Liver (tissue), 9 donors: ENCODE results near the gene C1R. TPM values are rescaled to one million over a fixed set of nuclear protein-coding genes. Genes with fewer than 3 reads are reported as not detected.
"Not testable (repeated sequence)": the region's sequence is repeated elsewhere in the genome, so short reads cannot be mapped to it uniquely, and the experiment has no call there.

ENCODE experiments used
- DNase-seq: peaks from one replicate; pipeline ENCODE4 v3.0.0-alpha.2; 2017; ENCODE audit warnings: low spot score
- H3K27ac ChIP-seq, 2 donors: one replicate each; pipeline ENCODE4 v1.7.0; 2013; ENCODE audit warnings: inconsistent platforms in 2 of 2, low read length in 2 of 2, control low read depth in 1 of 2, low read depth in 1 of 2, mild to moderate bottlenecking in 1 of 2
- H3K27me3 ChIP-seq, 4 donors: one replicate each; pipeline versions ENCODE4 v1.6.1 to v1.7.0; 2013; ENCODE audit warnings: low read length in 3 of 4, inconsistent platforms in 1 of 4, mild to moderate bottlenecking in 1 of 4, moderate library complexity in 1 of 4; ENCODE audit not compliant: control insufficient read depth in 4 of 4, insufficient read depth in 4 of 4
- H3K36me3 ChIP-seq, 4 donors: one replicate each; pipeline versions ENCODE4 v1.6.1 to v1.7.0; 2013; ENCODE audit warnings: low read length in 3 of 4, mild to moderate bottlenecking in 3 of 4, low read depth in 1 of 4, moderate library complexity in 1 of 4; ENCODE audit not compliant: control insufficient read depth in 4 of 4, insufficient read depth in 3 of 4
- H3K4me1 ChIP-seq, 4 donors: one replicate each; pipeline versions ENCODE4 v1.6.1 to v1.7.0; 2013; ENCODE audit warnings: low read length in 3 of 4, mild to moderate bottlenecking in 3 of 4, moderate library complexity in 1 of 4; ENCODE audit not compliant: control insufficient read depth in 4 of 4, insufficient read depth in 4 of 4
- H3K4me3 ChIP-seq, 3 donors: one replicate each; pipeline versions ENCODE4 v1.6.1 to v1.7.0; 2013; ENCODE audit warnings: low read length in 3 of 3, control low read depth in 1 of 3, low read depth in 1 of 3, mild to moderate bottlenecking in 1 of 3
- H3K9ac ChIP-seq, 2 donors: one replicate each; pipeline ENCODE4 v1.7.0; 2013; ENCODE audit warnings: low read length in 2 of 2, mild to moderate bottlenecking in 2 of 2, moderate library complexity in 2 of 2, control low read depth in 1 of 2, low read depth in 1 of 2
- H3K9me3 ChIP-seq, 4 donors: one replicate each; pipeline versions ENCODE4 v1.6.1 to v1.7.0; 2013; ENCODE audit warnings: low read length in 3 of 4; ENCODE audit not compliant: control insufficient read depth in 4 of 4
- ATF3 ChIP-seq: IDR thresholded peaks from 2 replicates; pipeline ENCODE4 v1.6.1; 2016; ENCODE audit warnings: antibody characterized with exemption
- CTCF ChIP-seq: fragments of 150-350 bp; IDR thresholded peaks from 2 replicates; pipeline ENCODE4 v1.5.1; 2017; ENCODE audit warnings: improper control_type of control experiment, low read depth, low read length; ENCODE audit not compliant: missing input control
- GABPA ChIP-seq, 2 donors: IDR thresholded peaks in 1 of 2; conservative IDR thresholded peaks in 1 of 2; 2 replicates each; pipeline ENCODE4 v1.6.1; 2016; ENCODE audit warnings: antibody characterized with exemption in 2 of 2, mild to moderate bottlenecking in 1 of 2, moderate library complexity in 1 of 2
- JUND ChIP-seq, 2 donors: IDR thresholded peaks; 2 replicates each; pipeline ENCODE4 v1.6.1; 2016; ENCODE audit warnings: antibody characterized with exemption in 2 of 2
- RAD21 ChIP-seq, 2 donors: IDR thresholded peaks; 2 replicates each; pipeline ENCODE4 v1.6.1; 2016; ENCODE audit warnings: antibody characterized with exemption in 2 of 2, mild to moderate bottlenecking in 2 of 2
- RXRA ChIP-seq, 2 donors: IDR thresholded peaks; 2 replicates each; pipeline ENCODE4 v1.6.1; 2017 to 2018; ENCODE audit warnings: antibody characterized with exemption in 2 of 2, mild to moderate bottlenecking in 1 of 2
- YY1 ChIP-seq: IDR thresholded peaks from 2 replicates; pipeline ENCODE4 v1.6.1; 2016; ENCODE audit warnings: antibody characterized with exemption, mild to moderate bottlenecking
- WGBS: extraction: QIAGEN DNeasy Blood & Tissue Kit; methylation state at CpG from one replicate; pipeline ENCODE4 v1.1.7; 2013; 5-methylcytosine and 5-hydroxymethylcytosine counted together
- polyA plus RNA-seq, 2 donors: library from polyadenylated mRNA; stranded (reverse) in 1 of 2; unstranded in 1 of 2; fragments of 200-250 nt in 1 of 2; fragments of >200 nt in 1 of 2; fragmentation: Nextera tagmentation in 1 of 2; extraction: Ambion mirVana in 1 of 2; gene quantifications; one replicate each; pipeline versions ENCODE4 v1.2.1 to v1.2.3, GENCODE V29; 2013 to 2015
- total RNA-seq, 2 donors: library from RNA; depleted of rRNA; stranded (reverse); fragments of >200 nt; gene quantifications; one replicate each; pipeline ENCODE4 v1.2.3, GENCODE V29; 2014
- donor health status: healthy.
- donor health status: healthy.
- donor health status: healthy.
- donor health status: healthy.
- donor health status: healthy.

C1R gene
- total and polyA plus RNA-seq, 4 donors, result 211 to 1,822 (median 1,153) TPM

- 17% methylated on average over 3 of the region's 3 CpGs for WGBS
- Histone ChIP-seq H3K9ac (peak overlapping the region; percentile 76 to 84), H3K9me3 (no peaks in the 10 kb centered on the region), H3K27ac (peak overlapping the region; percentile 84 to 94), H3K4me1 (peaks cover 8 to 55% (median 39%) of the 10 kb centered on the region in 4 donors), H3K27me3 (no peaks in the 10 kb centered on the region), H3K36me3 (peaks cover 2 to 9% (median 7%) of the 10 kb centered on the region in 4 donors), H3K4me3 (peak overlapping the region; percentile 75 to 90 (median 85))
- no peak for DNase-seq
- TF ChIP-seq ATF3 (peak; percentile 25), CTCF (no peak)
These were observed 15.4 kb upstream of the C1R start for GRCh38 chr12:7107636-7108002.

GRCh38 chr12:7107181-7107580 is 14.9 kb upstream of the C1R start:
- not testable (repeated sequence) for H3K9me3 ChIP-seq, DNase-seq, H3K27ac ChIP-seq, H3K36me3 ChIP-seq, H3K27me3 ChIP-seq
- 91% methylated on average over 5 of the region's 5 CpGs for WGBS
- H3K4me3 ChIP-seq, result peak overlapping the region in 2 of 3 donors; percentile 75 to 85
- peaks cover 8 to 50% (median 37%) of the 10 kb centered on the region in 4 donors for H3K4me1 ChIP-seq
- H3K9ac ChIP-seq, result peak overlapping the region in 1 of 2 donors; percentile 76

GRCh38 chr12:7106082-7106481 is 13.8 kb upstream of the C1R start:
- WGBS, result 76% methylated on average over 1 of the region's 1 CpG
- Histone ChIP-seq H3K27me3 (no peaks in the 10 kb centered on the region), H3K4me1 (peaks cover 8 to 45% (median 32%) of the 10 kb centered on the region in 4 donors), H3K4me3 (peak overlapping the region in 2 of 3 donors; percentile 13 to 19), H3K9me3 (no peaks in the 10 kb centered on the region), H3K9ac (no peak overlapping the region), H3K27ac (peak overlapping the region in 1 of 2 donors; percentile 5), H3K36me3 (peaks cover 6 to 18% (median 8%) of the 10 kb centered on the region in 4 donors)
- no peak for TF ChIP-seq GABPA (IDR thresholded peaks at IDR 0.05 in 1 of 2, conservative IDR thresholded peaks at IDR 0.05 in 1 of 2)
- no peak for TF ChIP-seq RAD21 (IDR thresholded peaks at IDR 0.05)
- TF ChIP-seq RXRA (IDR thresholded peaks at IDR 0.05), result no peak
- no peak for TF ChIP-seq YY1
- no peak for TF ChIP-seq ATF3
- no peak for TF ChIP-seq CTCF
- no peak for TF ChIP-seq JUND (IDR thresholded peaks at IDR 0.05)
- DNase-seq, result no peak
